Measurements from ENCODE around the gene CLDN6.

CLDN6 gene

DNA sequence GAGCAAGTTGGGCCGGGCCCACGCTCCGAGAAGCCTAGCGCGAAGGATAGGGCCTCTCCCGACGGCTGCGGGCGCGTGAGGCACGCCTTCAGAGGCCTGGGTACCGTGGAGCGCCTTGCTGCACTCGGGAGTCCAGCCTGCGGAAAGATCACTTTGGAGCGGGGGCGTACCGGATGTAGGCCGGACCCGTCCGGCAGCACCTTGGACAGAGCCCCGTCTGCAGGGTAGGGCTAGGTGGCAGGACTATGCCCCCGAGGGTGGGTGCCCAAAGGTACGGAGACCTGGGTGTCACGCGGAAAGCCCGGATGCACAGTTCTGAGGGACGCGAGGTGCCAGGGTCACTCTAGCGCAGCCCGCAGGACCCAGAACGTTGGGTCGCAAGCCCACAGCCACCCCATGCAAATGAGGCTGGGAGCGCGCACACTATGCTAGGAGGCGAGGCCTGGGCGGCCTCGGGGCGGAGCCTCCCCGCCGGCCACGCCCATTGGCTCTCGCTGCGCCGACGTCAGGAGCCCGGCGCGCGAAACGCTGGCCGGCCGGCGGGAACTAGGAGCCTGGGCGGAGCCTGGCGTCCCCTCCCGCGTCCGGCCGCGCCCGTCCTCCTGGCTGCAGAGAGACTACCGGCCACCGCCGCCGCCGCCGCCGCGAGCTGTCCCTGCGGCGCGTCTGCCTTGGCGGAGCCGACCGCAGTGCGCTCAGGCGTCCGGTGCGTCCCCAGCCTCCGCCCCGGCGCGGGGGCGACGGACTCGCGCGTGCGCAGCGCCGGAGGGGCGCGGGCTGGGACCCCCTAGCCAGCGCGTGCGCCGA lies 49.0 kb downstream of the CLDN6 start, which contains the start of gene PAQR4:
TSS of gene PAQR4 (plus strand) at position 611 of the 807 bp plus-strand sequence. CDS start 327 bp downstream, outside the sequence.
- peak; percentile 83 for DNase-seq

DNA sequence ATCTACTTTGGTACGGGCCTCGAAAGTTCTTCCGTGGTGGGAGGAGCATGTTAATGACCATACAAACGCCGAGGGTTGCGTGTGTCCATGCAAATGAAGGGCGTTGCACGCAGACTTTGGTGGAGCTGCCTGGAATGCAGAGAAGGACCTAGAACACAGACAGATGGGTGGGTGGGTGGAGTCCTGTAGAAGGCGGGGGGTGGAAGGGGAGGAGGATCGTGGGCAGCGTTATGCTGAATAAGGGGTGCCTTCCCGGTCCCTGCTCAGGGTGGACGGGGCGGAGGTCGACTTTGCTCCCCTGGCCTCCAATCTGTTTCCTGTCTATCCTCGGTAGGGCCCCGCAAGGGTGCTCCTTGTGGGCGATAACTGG lies 49.6 kb downstream of the CLDN6 start:
- no peak for DNase-seq

GRCh38 chr16:2967721-2968161 lies 50.2 kb downstream of the CLDN6 start:
- no peak for DNase-seq

DNA sequence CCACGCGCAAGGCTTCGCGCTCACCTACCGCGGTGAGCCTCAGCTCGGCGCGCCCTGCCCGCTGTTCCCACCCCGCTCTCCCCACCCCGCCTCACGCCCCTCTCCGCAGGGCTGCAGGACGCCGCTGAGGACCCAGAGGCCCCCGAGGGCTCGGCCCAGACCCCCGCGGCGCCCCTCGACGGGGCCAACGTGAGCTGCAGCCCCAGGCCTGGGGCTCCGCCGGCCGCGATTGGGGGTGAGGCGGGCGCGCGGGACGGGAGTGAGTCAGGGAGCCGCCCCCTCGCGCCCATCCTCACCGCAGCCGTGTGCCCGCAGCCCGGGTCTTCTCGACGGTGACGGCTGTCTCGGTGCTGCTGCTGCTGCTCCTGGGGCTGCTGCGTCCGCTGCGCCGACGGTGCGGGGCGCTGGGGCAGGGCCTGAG lies 50.8 kb downstream of the CLDN6 start:
- no peak for DNase-seq

DNA sequence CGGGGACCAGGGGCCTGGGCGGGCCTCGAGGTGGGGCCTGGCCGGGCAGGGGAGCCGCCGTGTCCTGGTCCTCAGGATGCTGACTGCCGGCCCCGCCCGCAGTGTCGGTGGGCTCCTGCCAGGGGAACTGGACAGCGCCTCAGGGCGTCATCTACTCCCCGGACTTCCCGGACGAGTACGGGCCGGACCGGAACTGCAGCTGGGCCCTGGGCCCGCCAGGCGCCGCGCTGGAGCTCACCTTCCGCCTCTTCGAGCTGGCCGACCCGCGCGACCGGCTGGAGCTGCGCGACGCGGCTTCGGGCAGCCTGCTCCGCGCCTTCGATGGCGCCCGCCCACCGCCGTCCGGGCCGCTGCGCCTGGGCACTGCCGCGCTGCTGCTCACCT lies 51.2 kb downstream of the CLDN6 start:
- DNase-seq = no peak

- no peak for DNase-seq
Measured at GRCh38 chr16:2966043-2966807, 51.8 kb downstream of the CLDN6 start.
